Sigmoid colon (tissue), 7 donors: ENCODE data around the gene NTRK3. TPM values are rescaled to one million over a fixed set of nuclear protein-coding genes. Genes with fewer than 3 reads are reported as not detected.

Source experiments
- DNase-seq: peaks from one replicate; pipeline ENCODE4 v3.0.0-alpha.2; 2019
- H3K27ac ChIP-seq, 4 donors: fragments of 200-600 bp; sonication (generic); one replicate each; pipeline ENCODE4 v1.5.1; 2016 to 2019; ENCODE audit warnings: mild to moderate bottlenecking in 1 of 4
- H3K27me3 ChIP-seq, 3 donors: fragments of 200-600 bp; sonication (generic); one replicate each; pipeline ENCODE4 v1.5.1; 2019; ENCODE audit warnings: mild to moderate bottlenecking in 1 of 3
- H3K36me3 ChIP-seq, 4 donors: fragments of 200-600 bp; sonication (generic); one replicate each; pipeline ENCODE4 v1.5.1; 2016 to 2019
- H3K4me1 ChIP-seq, 4 donors: fragments of 200-600 bp; sonication (generic); one replicate each; pipeline ENCODE4 v1.5.1; 2017 to 2019
- H3K4me3 ChIP-seq, 4 donors: fragments of 200-600 bp; sonication (generic); one replicate each; pipeline ENCODE4 v1.5.1; 2017 to 2019; ENCODE audit warnings: mild to moderate bottlenecking in 2 of 4, moderate library complexity in 1 of 4
- H3K9me3 ChIP-seq, 4 donors: fragments of 200-600 bp in 3 of 4; sonication (generic) in 3 of 4; one replicate each; pipeline versions ENCODE4 v1.5.1 to v1.6.1; 2013 to 2019
- EP300 ChIP-seq, 4 donors: sonication (generic); formaldehyde crosslinking; IDR thresholded peaks; one replicate each; pipeline ENCODE4 v1.6.1; 2017; ENCODE audit warnings: antibody characterized with exemption in 4 of 4
- POLR2A ChIP-seq, 2 donors: fragments of 450-650 bp; IDR thresholded peaks; one replicate each; pipeline ENCODE4 v1.6.1; 2016; ENCODE audit warnings: antibody characterized with exemption in 2 of 2, mild to moderate bottlenecking in 2 of 2, moderate library complexity in 2 of 2
- POLR2AphosphoS5 ChIP-seq, 4 donors: sonication (generic); formaldehyde crosslinking; IDR thresholded peaks; one replicate each; pipeline ENCODE4 v1.6.1; 2017; ENCODE audit warnings: antibody characterized with exemption in 4 of 4
- WGBS, 2 donors: extraction: QIAGEN DNeasy Blood & Tissue Kit; methylation state at CpG; one replicate each; pipeline ENCODE4 v1.1.7; 2013; 5-methylcytosine and 5-hydroxymethylcytosine counted together
- intact Hi-C: fragments of 100-400 bp; cut with DNase I; formaldehyde crosslinking; loops from one replicate; pipeline ENCODE4 v1.15.1; 2023
- polyA plus RNA-seq, 3 donors: library from polyadenylated mRNA; stranded (reverse); fragments of 200-250 nt; gene quantifications; one replicate each; pipeline ENCODE4 v1.2.3, GENCODE V29; 2013
- total RNA-seq, 4 donors: library from RNA; depleted of rRNA; stranded (reverse); fragments of >200 nt; gene quantifications; one replicate each; pipeline ENCODE4 v1.1.0, GENCODE V29; 2016
- TF ChIP-seq, protein P1 (sequence below), 4 experiments: fragments of 450-650 bp in 3 of 4; fragments of 200-600 bp in 1 of 4; IDR thresholded peaks; one replicate each; pipeline ENCODE4 v1.5.1; 2016 to 2019; ENCODE audit warnings: antibody characterized with exemption in 4 of 4, mild to moderate bottlenecking in 3 of 4, moderate library complexity in 2 of 4
- donor health status: healthy with polysubstance abuse.
- donor health status: Bipolar disorder and iron deficiency.
- donor health status: healthy.

NTRK3 gene
- total and polyA plus RNA-seq, 7 donors, result 1.1 to 13.0 (median 3.6) TPM; not detected in 2

DNA sequence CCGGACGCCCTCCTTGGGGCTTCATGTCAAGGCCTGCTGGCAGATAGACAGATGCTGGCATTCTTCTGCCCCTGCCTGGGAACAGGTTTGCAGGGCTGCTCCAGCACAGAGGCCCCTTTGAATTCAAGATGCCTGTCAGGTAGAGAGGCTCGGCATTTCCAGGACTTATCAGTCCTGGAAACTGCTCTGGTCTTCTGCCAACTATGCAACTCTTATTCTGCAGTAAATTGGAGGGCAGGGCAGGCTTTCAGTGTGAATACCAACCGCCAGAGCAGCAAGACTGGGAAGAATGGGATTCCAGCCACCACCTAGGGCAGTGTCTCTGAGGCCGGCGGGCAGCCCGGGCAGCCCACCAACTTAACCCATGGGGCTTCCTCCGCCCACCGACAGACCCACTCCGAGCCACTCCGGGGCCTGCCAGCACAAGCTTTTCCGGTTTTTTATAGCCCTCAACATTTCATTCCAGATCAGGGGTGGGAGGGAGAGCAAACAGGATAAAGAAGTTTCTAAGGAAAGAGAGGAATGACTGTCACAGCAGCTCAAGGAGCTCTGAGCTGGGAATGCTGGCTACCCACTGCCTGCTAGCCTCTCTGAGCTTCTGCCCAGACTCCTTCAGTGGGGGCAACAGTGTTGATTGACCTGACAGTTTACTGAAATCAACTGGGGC, 140.9 kb downstream of the NTRK3 start:
- no peaks in the 10 kb centered on the region for H3K9me3 ChIP-seq
- peaks cover 0 to 8% (median 4%) of the 10 kb centered on the region in 4 donors for H3K4me1 ChIP-seq
- WGBS, 2 donors, result 18 to 63% methylated on average over 12 of the region's 12 CpGs
- H3K27me3 ChIP-seq, result no peaks in the 10 kb centered on the region
- intact Hi-C loops, result no loop called here
- H3K27ac ChIP-seq, result no peak overlapping the region
- TF ChIP-seq POLR2A (IDR thresholded peaks at IDR 0.05) (no peak), POLR2AphosphoS5 (IDR thresholded peaks at IDR 0.05) (no peak), EP300 (IDR thresholded peaks at IDR 0.05) (no peak)
- TF ChIP-seq, protein P1, sequence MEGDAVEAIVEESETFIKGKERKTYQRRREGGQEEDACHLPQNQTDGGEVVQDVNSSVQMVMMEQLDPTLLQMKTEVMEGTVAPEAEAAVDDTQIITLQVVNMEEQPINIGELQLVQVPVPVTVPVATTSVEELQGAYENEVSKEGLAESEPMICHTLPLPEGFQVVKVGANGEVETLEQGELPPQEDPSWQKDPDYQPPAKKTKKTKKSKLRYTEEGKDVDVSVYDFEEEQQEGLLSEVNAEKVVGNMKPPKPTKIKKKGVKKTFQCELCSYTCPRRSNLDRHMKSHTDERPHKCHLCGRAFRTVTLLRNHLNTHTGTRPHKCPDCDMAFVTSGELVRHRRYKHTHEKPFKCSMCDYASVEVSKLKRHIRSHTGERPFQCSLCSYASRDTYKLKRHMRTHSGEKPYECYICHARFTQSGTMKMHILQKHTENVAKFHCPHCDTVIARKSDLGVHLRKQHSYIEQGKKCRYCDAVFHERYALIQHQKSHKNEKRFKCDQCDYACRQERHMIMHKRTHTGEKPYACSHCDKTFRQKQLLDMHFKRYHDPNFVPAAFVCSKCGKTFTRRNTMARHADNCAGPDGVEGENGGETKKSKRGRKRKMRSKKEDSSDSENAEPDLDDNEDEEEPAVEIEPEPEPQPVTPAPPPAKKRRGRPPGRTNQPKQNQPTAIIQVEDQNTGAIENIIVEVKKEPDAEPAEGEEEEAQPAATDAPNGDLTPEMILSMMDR (IDR thresholded peaks at IDR 0.05), result no peak
- no peak overlapping the region for H3K4me3 ChIP-seq
- no peak for DNase-seq
- no peaks in the 10 kb centered on the region for H3K36me3 ChIP-seq

DNA sequence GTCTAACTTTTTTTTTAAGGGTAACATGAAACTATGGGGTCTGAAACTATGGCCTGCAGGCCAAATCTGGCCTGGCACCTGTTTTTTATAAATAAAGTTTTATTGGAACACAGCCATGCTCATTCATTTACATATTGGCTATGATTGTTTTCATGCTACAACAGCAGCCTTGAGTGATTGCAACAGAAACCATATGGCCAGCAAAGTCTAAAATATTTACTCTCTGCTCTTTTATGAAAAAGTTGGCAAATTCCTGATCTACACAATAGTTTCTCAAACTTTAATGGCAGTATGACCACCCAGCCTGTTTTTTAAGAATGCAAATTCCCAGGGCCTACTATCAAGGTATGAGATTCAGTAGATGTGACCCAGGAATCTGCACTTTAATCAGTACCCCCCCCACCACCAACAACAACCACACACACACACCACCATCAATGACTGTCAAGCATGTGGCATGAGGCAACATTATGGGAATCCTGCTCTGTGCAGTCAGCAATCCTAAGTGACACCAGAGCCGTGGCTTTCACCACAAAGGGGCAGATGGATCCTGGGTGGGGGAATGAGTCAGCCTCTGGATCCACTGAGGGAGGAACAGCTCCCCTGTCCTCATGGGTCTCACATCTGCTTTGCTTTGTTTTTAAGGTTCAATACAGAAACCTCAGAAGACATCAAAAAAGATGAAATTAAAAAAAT, 142.8 kb downstream of the NTRK3 start:
- no peak overlapping the region for H3K27ac ChIP-seq
- H3K36me3 ChIP-seq, result no peaks in the 10 kb centered on the region
- no peak for DNase-seq
- intact Hi-C loops, result no loop called here
- peaks cover 0 to 8% (median 4%) of the 10 kb centered on the region in 4 donors for H3K4me1 ChIP-seq
- H3K27me3 ChIP-seq, result no peaks in the 10 kb centered on the region
- TF ChIP-seq, protein P1 (IDR thresholded peaks at IDR 0.05), result no peak
- TF ChIP-seq EP300 (IDR thresholded peaks at IDR 0.05) (no peak), POLR2AphosphoS5 (IDR thresholded peaks at IDR 0.05) (no peak)
- no peak overlapping the region for H3K4me3 ChIP-seq
- no peaks in the 10 kb centered on the region for H3K9me3 ChIP-seq
- 52 to 64% methylated on average over 1 of the region's 1 CpG for WGBS, 2 donors

DNA sequence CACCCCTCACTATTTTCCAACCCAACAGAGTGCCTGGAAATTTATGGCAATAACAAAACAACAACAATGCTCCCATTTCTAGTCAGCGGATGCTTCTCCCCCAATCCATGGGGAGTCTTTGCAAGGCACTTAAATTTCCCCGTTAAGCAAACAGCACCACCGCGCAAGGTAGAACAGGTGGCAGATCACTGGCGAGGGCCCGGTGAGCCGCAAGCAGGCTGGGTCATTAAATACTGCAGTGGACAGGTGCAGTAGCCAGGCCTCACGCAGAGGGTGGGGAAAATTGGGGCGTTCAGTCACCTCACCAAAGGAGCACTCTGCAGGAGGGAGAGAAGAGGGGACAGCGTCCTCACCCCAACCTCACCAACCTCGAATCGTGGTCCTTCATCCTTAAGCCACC, 147.5 kb downstream of the NTRK3 start:
- Histone ChIP-seq H3K27ac (no peak overlapping the region), H3K4me1 (peaks cover 0 to 7% (median 0%) of the 10 kb centered on the region in 4 donors), H3K27me3 (no peaks in the 10 kb centered on the region), H3K36me3 (no peaks in the 10 kb centered on the region), H3K4me3 (no peak overlapping the region), H3K9me3 (no peaks in the 10 kb centered on the region)
- WGBS, 2 donors, result 59 to 70% methylated on average over 12 of the region's 12 CpGs
- DNase-seq, result no peak
- intact Hi-C loops, result no loop called here
- TF ChIP-seq, protein P1 (IDR thresholded peaks at IDR 0.05), result no peak
- TF ChIP-seq POLR2A (IDR thresholded peaks at IDR 0.05) (no peak), POLR2AphosphoS5 (IDR thresholded peaks at IDR 0.05) (no peak), EP300 (IDR thresholded peaks at IDR 0.05) (no peak)

DNA sequence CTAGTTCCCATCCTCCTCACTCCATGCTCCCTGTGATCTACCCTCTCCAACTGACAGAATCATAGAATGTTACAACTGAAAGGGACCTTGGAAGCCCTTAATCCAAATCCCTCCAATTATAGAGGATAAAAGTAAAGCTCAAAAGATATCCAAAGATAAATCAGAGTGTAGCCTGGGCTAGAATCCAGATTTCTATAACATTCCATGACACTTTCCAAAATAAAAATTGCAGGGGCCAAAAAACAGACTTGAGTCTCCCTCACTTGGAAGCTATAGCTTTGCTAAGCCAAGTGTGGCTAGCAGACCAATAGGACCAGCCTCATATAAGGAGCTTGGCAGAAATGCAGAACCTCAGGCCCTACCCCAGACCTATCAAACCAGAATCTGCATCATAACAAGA, 148.1 kb downstream of the NTRK3 start:
- no peaks in the 10 kb centered on the region for H3K27me3 ChIP-seq
- no peak overlapping the region for H3K4me3 ChIP-seq
- peaks cover 0 to 7% (median 0%) of the 10 kb centered on the region in 4 donors for H3K4me1 ChIP-seq
- TF ChIP-seq EP300 (IDR thresholded peaks at IDR 0.05), result no peak
- no peak for TF ChIP-seq POLR2A (IDR thresholded peaks at IDR 0.05)
- TF ChIP-seq POLR2AphosphoS5 (IDR thresholded peaks at IDR 0.05), result no peak
- TF ChIP-seq, protein P1 (IDR thresholded peaks at IDR 0.05), result no peak
- intact Hi-C loops, result no loop called here
- H3K36me3 ChIP-seq, result no peaks in the 10 kb centered on the region
- H3K27ac ChIP-seq, result no peak overlapping the region
- DNase-seq, result no peak
- no peaks in the 10 kb centered on the region for H3K9me3 ChIP-seq
